HFF-Myc (cell line): ENCODE measurements around the gene ARAF.

Experiments used
- DNase-seq: peaks from one replicate; pipeline ENCODE4 v3.0.0-alpha.2; 2011; ENCODE audit warnings: low read depth; ENCODE audit errors: extremely low read depth
- H3K4me3 ChIP-seq: replicated peaks from 2 replicates; pipeline ENCODE4 v1.5.1; 2011; ENCODE audit warnings: low read depth, mild to moderate bottlenecking, control low read depth, low read length
- CTCF ChIP-seq: IDR thresholded peaks from 2 replicates; pipeline ENCODE4 v1.5.1; 2012; ENCODE audit warnings: mild to moderate bottlenecking, low read depth, low read length, control low read depth; ENCODE audit errors: missing control alignments

The ARAF gene

GRCh38 chrX:47523713-47524166, 37.3 kb upstream of the ARAF start:
- TF ChIP-seq CTCF = no peak
- peak overlapping the region; percentile 44 for H3K4me3 ChIP-seq
- DNase-seq = no peak

DNA sequence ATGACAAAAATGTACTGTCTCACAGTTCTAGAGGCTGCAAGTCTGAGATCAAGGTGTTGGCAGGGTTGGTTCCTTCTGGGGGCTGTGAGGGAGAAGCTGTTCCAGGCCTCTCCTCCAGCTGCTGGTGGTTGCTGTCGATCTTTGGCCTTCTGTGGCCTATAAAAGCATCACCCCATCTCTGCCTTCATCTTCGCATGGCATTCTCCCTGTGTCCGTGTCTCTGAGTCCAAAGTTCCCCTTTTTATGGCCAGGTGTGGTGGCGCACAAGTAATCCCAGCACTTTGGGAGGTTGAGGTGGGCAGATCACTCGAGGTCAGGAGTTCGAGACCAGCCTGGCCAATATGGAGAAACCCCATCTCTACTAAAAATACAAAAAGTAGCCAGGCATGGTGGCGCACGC, 31.5 kb upstream of the ARAF start:
- TF ChIP-seq CTCF = no peak
- DNase-seq = no peak
- H3K4me3 ChIP-seq = no peak overlapping the region

DNA sequence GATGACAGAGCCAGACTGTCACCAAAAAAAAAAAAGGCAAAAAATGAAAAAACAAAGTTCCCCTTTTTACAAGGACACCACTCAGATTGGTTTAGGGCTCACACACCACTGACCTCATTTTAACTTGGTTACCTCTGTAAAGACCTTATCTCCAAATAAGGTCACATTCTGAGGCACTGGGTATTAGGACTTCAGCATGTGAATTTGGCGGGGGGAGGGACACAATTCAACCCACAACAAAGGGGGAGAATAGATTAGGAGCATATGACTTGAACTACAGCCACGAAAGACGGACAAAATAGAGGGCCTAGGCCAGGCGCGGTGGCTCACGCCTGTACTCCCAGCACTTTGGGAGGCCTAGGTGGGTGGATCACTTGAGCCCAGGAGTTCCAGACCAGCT, 31.0 kb upstream of the ARAF start:
- TF ChIP-seq CTCF = no peak
- DNase-seq = no peak
- no peak overlapping the region for H3K4me3 ChIP-seq

DNA sequence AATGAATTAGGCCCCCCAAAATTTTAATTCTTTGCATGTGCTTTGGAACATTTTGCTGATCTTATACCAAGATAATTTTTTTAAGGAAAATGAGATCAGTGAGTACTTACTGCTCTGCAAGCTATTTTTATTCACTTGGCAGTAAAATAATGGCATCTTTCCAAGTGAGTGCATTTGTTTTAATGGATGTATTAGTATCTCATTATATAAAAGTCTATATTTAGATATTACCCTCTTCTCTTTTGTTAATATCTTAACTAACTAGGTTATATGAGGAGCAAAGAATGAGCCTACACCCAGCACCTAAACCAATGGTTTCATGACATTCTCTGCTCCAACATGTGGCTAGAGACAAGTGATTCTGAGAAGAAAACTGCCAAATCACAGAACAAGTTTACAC, 21.1 kb upstream of the ARAF start:
- TF ChIP-seq CTCF = no peak
- DNase-seq = no peak
- no peak overlapping the region for H3K4me3 ChIP-seq

DNA sequence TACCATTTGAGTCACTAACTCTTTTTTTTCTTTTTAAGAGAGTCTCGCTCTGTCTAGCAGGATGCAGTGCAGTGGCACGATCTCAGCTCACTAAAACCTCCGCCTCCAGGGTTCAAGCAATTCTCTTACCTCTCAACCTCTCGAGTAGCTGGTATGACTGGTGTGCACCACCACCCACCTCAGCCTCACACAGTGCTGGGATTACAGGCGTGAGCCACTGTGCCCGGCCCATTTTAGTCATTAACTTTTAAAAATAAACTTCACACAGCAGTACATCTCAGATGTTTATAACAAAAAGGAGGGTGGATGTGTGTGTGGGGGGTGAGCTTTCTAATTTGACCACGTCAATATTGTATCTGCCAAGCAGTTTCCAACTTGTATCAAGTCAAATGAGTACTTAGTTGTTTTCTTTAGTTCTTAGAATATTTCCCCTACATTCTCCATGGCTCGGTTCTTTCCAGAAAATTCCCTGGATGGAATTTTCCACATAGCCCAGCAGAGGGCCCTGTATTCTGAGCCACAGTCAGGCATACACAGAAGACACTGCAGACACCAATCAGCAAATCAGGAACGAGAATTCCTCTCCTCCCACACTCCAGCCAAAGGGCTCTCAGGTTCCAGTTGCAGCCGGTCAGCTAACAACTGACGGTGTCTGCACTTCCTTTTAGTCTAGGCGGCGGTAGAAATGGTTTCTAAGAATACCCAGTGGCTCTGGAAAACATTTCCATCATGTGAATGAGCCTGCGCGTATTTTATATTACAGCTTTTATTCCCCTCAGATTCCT, 20.1 kb upstream of the ARAF start:
- DNase-seq = peak; percentile 87
- TF ChIP-seq CTCF = peak; percentile 58
- H3K4me3 ChIP-seq = no peak overlapping the region

DNA sequence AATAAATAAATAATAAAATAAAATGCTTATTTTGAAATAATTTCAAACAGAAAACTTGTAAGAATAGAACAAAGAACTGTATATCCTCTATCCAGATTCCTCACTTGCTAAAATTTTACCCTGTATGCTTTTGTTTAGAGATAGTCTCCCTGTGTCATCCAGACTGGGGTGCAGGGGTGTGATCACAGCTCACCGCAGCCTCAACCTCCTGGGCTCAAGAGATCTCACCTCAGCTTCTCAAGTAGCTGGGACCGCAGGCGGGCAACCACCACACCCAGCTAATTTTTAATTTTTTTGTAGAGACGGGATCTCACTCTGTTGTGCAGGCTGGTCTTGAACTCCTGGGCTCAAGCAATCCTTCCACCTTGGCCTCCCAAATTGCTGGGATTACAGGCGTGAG, 17.5 kb upstream of the ARAF start:
- DNase-seq = no peak
- no peak for TF ChIP-seq CTCF

More for the DNA sequence above, 17.5 kb upstream of the ARAF start:
- H3K4me3 ChIP-seq = no peak overlapping the region
